Sciatic nerve (tissue), 2 donors: ENCODE results near the gene SPATC1L. TPM values are rescaled to one million over a fixed set of nuclear protein-coding genes. Genes with fewer than 3 reads are reported as not detected.
"Not testable (repeated sequence)": the region's sequence is repeated elsewhere in the genome, so short reads cannot be mapped to it uniquely, and the experiment has no call there.

ENCODE experiments used
- ATAC-seq: fragments of 200-7000 bp; cut with Tn5 transposase; one replicate; pipeline ENCODE4 v1.9.1; 2020; ENCODE audit warnings: mild to moderate bottlenecking, moderate library complexity
- DNase-seq: peaks from one replicate; pipeline ENCODE4 v3.0.0-alpha.2; 2020; ENCODE audit warnings: low spot score
- intact Hi-C: fragments of 100-400 bp; cut with DNase I; formaldehyde crosslinking; loops from one replicate; pipeline ENCODE4 v1.14.2; 2022
- total RNA-seq: library from RNA; stranded (reverse); fragmentation: NEBNext Ultra II Directional; extraction: Animal tissue kit (Norgen Biotek cat#: 25700); gene quantifications from one replicate; pipeline ENCODE4 v1.2.1, GENCODE V29; 2021
- donor health status: DM: no; HTN: no; CAD: no.
- donor health status: DM: no; HTN: no; CAD: no.

The SPATC1L gene
- total RNA-seq, 1 donor from 2014 or later = 9.9 TPM

- intact Hi-C loops = no loop called here
- DNase-seq = no peak
- no peak for ATAC-seq
Measured at GRCh38 chr21:46171585-46171984, 12.7 kb downstream of the SPATC1L start.

- intact Hi-C loops, DNase-seq, ATAC-seq: not testable (repeated sequence)
Measured at GRCh38 chr21:46170436-46171193, 13.6 kb downstream of the SPATC1L start.

GRCh38 chr21:46168659-46169386, 15.4 kb downstream of the SPATC1L start:
- intact Hi-C loops = no loop called here
- DNase-seq (no peak), ATAC-seq (no peak)

- ATAC-seq = no peak
- intact Hi-C loops = no loop called here
- no peak for DNase-seq
Measured at GRCh38 chr21:46168238-46168637, 16.0 kb downstream of the SPATC1L start.

GRCh38 chr21:46165098-46165497, 19.2 kb downstream of the SPATC1L start:
- ATAC-seq = no peak
- intact Hi-C loops = no loop called here
- no peak for DNase-seq

GRCh38 chr21:46163380-46163779, 20.9 kb downstream of the SPATC1L start:
- intact Hi-C loops = no loop called here
- ATAC-seq = no peak

GRCh38 chr21:46161633-46162592, 22.3 kb downstream of the SPATC1L start:
- intact Hi-C loops = no loop called here

More at GRCh38 chr21:46163380-46163779, 20.9 kb downstream of the SPATC1L start:
- DNase-seq = no peak

GRCh38 chr21:46160907-46161632, 23.2 kb downstream of the SPATC1L start:
- ATAC-seq = no peak
- DNase-seq = no peak
- intact Hi-C loops = no loop called here

More at GRCh38 chr21:46161633-46162592, 22.3 kb downstream of the SPATC1L start:
- no peak for ATAC-seq
- peak; percentile 54 for DNase-seq

GRCh38 chr21:46160657-46160906, 23.7 kb downstream of the SPATC1L start:
- peak; percentile 50 for DNase-seq
- intact Hi-C loops = no loop called here
- no peak for ATAC-seq

GRCh38 chr21:46159841-46160656, 24.2 kb downstream of the SPATC1L start:
- ATAC-seq (no peak), DNase-seq (peak; percentile 51)
- intact Hi-C loops = no loop called here

- ATAC-seq (no peak), DNase-seq (no peak)
- intact Hi-C loops = no loop called here
Measured at GRCh38 chr21:46159390-46159789, 24.9 kb downstream of the SPATC1L start.

- intact Hi-C loops = no loop called here
- no peak for ATAC-seq
Measured at GRCh38 chr21:46158666-46159300, 25.5 kb downstream of the SPATC1L start.

GRCh38 chr21:46157987-46158451, 26.2 kb downstream of the SPATC1L start:
- DNase-seq (peak; percentile 50), ATAC-seq (no peak)
- intact Hi-C loops = no loop called here

More at GRCh38 chr21:46158666-46159300, 25.5 kb downstream of the SPATC1L start:
- no peak for DNase-seq

- ATAC-seq (no peak), DNase-seq (no peak)
- intact Hi-C loops = no loop called here
Measured at GRCh38 chr21:46157396-46157986, 26.8 kb downstream of the SPATC1L start.

- no peak for ATAC-seq
Measured at GRCh38 chr21:46156678-46157077, 27.6 kb downstream of the SPATC1L start.

GRCh38 chr21:46156378-46156645, 27.9 kb downstream of the SPATC1L start:
- ATAC-seq (no peak), DNase-seq (no peak)
- intact Hi-C loops = no loop called here

More at GRCh38 chr21:46156678-46157077, 27.6 kb downstream of the SPATC1L start:
- no peak for DNase-seq
- intact Hi-C loops = no loop called here
